GOT3 (cell line): Measurements from ENCODE around the gene SYT7.
A peak's percentile ranks its signal among the peaks of the same experiment; 100 is the strongest.

Experiments
- DNase-seq: peaks from one replicate; lab custom pipeline; 2025; ENCODE audit warnings: mixed read lengths; lab: John Stamatoyannopoulos, UW

The SYT7 gene

GRCh38 chr11:61609000-61609979 is 28.4 kb upstream of the SYT7 start:
- DNase-seq, result no peak

GRCh38 chr11:61607920-61608599 is 27.2 kb upstream of the SYT7 start:
- DNase-seq, result no peak

- DNase-seq, result no peak
Measured at GRCh38 chr11:61607426-61607825, 26.6 kb upstream of the SYT7 start.

- DNase-seq, result no peak
Measured at GRCh38 chr11:61603667-61604066, 22.8 kb upstream of the SYT7 start.

- DNase-seq, result peak; percentile 18
Measured at GRCh38 chr11:61602775-61603569, 22.1 kb upstream of the SYT7 start.

- DNase-seq, result no peak
Measured at GRCh38 chr11:61601512-61601911, 20.6 kb upstream of the SYT7 start.

- no peak for DNase-seq
Measured at GRCh38 chr11:61599968-61600710, 19.3 kb upstream of the SYT7 start.

- no peak for DNase-seq
Measured at GRCh38 chr11:61598886-61599868, 18.3 kb upstream of the SYT7 start.

GRCh38 chr11:61598374-61598773 is 17.5 kb upstream of the SYT7 start:
- no peak for DNase-seq

GRCh38 chr11:61596990-61597389 is 16.1 kb upstream of the SYT7 start:
- DNase-seq, result no peak

GRCh38 chr11:61596542-61596941 is 15.7 kb upstream of the SYT7 start:
- no peak for DNase-seq

- no peak for DNase-seq
Measured at GRCh38 chr11:61594907-61595257, 14.0 kb upstream of the SYT7 start.

GRCh38 chr11:61593151-61593550 is 12.3 kb upstream of the SYT7 start:
- no peak for DNase-seq

- DNase-seq, result no peak
Measured at GRCh38 chr11:61592176-61592575, 11.3 kb upstream of the SYT7 start.

GRCh38 chr11:61589961-61590360 is 9.1 kb upstream of the SYT7 start:
- no peak for DNase-seq

- no peak for DNase-seq
Measured at GRCh38 chr11:61588728-61589191, 7.9 kb upstream of the SYT7 start.

GRCh38 chr11:61587951-61588727 is 7.3 kb upstream of the SYT7 start:
- DNase-seq, result no peak

- no peak for DNase-seq
Measured at GRCh38 chr11:61587541-61587941, 6.7 kb upstream of the SYT7 start.

- DNase-seq, result no peak
Measured at GRCh38 chr11:61586792-61587430, 6.0 kb upstream of the SYT7 start.
